ENCODE measurements around the gene AVPI1. TPM values are rescaled to one million over a fixed set of nuclear protein-coding genes. Genes with fewer than 3 reads are reported as not detected.

Gene AVPI1
- total and polyA plus RNA-seq, 2 of the 13 experiments (the other 11 are each of a cell fraction or from before 2014, with no cell fraction given) = 39.8 to 61.2 TPM

- TF ChIP-seq, protein P1, sequence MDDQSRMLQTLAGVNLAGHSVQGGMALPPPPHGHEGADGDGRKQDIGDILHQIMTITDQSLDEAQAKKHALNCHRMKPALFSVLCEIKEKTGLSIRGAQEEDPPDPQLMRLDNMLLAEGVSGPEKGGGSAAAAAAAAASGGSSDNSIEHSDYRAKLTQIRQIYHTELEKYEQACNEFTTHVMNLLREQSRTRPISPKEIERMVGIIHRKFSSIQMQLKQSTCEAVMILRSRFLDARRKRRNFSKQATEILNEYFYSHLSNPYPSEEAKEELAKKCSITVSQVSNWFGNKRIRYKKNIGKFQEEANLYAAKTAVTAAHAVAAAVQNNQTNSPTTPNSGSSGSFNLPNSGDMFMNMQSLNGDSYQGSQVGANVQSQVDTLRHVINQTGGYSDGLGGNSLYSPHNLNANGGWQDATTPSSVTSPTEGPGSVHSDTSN (CRISPR knock-in tag; IDR thresholded peaks at IDR 0.05; ENCODE audit: borderline replicate concordance) = no peak
- TF ChIP-seq RAD21 (CRISPR knock-in tag; IDR thresholded peaks at IDR 0.05) = 0 out of 2 replicates have a peak, but pooled peaks have one; percentile 25
- 0 out of 2 replicates have a peak, but pooled peaks have one; percentile 21 for TF ChIP-seq ARNTL (CRISPR knock-in tag; IDR thresholded peaks at IDR 0.05)
- TF ChIP-seq, protein P2, sequence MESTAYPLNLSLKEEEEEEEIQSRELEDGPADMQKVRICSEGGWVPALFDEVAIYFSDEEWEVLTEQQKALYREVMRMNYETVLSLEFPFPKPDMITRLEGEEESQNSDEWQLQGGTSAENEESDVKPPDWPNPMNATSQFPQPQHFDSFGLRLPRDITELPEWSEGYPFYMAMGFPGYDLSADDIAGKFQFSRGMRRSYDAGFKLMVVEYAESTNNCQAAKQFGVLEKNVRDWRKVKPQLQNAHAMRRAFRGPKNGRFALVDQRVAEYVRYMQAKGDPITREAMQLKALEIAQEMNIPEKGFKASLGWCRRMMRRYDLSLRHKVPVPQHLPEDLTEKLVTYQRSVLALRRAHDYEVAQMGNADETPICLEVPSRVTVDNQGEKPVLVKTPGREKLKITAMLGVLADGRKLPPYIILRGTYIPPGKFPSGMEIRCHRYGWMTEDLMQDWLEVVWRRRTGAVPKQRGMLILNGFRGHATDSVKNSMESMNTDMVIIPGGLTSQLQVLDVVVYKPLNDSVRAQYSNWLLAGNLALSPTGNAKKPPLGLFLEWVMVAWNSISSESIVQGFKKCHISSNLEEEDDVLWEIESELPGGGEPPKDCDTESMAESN (CRISPR knock-in tag; conservative IDR thresholded peaks at IDR 0.05) = peak; percentile 33; the same call in 1 of the 2 replicates
- TF ChIP-seq, protein P3, sequence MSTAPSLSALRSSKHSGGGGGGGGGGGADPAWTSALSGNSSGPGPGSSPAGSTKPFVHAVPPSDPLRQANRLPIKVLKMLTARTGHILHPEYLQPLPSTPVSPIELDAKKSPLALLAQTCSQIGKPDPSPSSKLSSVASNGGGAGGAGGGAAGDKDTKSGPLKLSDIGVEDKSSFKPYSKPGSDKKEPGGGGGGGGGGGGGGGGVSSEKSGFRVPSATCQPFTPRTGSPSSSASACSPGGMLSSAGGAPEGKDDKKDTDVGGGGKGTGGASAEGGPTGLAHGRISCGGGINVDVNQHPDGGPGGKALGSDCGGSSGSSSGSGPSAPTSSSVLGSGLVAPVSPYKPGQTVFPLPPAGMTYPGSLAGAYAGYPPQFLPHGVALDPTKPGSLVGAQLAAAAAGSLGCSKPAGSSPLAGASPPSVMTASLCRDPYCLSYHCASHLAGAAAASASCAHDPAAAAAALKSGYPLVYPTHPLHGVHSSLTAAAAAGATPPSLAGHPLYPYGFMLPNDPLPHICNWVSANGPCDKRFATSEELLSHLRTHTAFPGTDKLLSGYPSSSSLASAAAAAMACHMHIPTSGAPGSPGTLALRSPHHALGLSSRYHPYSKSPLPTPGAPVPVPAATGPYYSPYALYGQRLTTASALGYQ (CRISPR knock-in tag; IDR thresholded peaks at IDR 0.05) = no peak
- no peak for TF ChIP-seq ERF (CRISPR knock-in tag; IDR thresholded peaks at IDR 0.05)
- TF ChIP-seq FOXJ3 (CRISPR knock-in tag; IDR thresholded peaks at IDR 0.05; ENCODE audit: borderline replicate concordance) = no peak
- TF ChIP-seq, protein P4, sequence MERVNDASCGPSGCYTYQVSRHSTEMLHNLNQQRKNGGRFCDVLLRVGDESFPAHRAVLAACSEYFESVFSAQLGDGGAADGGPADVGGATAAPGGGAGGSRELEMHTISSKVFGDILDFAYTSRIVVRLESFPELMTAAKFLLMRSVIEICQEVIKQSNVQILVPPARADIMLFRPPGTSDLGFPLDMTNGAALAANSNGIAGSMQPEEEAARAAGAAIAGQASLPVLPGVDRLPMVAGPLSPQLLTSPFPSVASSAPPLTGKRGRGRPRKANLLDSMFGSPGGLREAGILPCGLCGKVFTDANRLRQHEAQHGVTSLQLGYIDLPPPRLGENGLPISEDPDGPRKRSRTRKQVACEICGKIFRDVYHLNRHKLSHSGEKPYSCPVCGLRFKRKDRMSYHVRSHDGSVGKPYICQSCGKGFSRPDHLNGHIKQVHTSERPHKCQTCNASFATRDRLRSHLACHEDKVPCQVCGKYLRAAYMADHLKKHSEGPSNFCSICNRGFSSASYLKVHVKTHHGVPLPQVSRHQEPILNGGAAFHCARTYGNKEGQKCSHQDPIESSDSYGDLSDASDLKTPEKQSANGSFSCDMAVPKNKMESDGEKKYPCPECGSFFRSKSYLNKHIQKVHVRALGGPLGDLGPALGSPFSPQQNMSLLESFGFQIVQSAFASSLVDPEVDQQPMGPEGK (CRISPR knock-in tag; IDR thresholded peaks at IDR 0.05) = no peak
- TF ChIP-seq, protein P5, sequence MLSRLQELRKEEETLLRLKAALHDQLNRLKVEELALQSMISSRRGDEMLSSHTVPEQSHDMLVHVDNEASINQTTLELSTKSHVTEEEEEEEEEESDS (CRISPR knock-in tag; IDR thresholded peaks at IDR 0.05; ENCODE audit: borderline replicate concordance) = no peak
- TF ChIP-seq TFDP1 (CRISPR knock-in tag; IDR thresholded peaks at IDR 0.05; ENCODE audit: borderline replicate concordance) = no peak
- TF ChIP-seq ZNF253 (CRISPR knock-in tag; IDR thresholded peaks at IDR 0.05; ENCODE audit: borderline replicate concordance) = no peak
- 0 out of 2 replicates have a peak, but pooled peaks have one; percentile 39 for TF ChIP-seq ZNF598 (CRISPR knock-in tag; IDR thresholded peaks at IDR 0.05; ENCODE audit: borderline replicate concordance)
- TF ChIP-seq ZNF572 (CRISPR knock-in tag; IDR thresholded peaks at IDR 0.05) = no peak
- no peak for TF ChIP-seq ZNF367 (CRISPR knock-in tag; IDR thresholded peaks at IDR 0.05; ENCODE audit: borderline replicate concordance)
- TF ChIP-seq MTF1 (CRISPR knock-in tag; IDR thresholded peaks at IDR 0.05) = no peak
- TF ChIP-seq, protein P6, sequence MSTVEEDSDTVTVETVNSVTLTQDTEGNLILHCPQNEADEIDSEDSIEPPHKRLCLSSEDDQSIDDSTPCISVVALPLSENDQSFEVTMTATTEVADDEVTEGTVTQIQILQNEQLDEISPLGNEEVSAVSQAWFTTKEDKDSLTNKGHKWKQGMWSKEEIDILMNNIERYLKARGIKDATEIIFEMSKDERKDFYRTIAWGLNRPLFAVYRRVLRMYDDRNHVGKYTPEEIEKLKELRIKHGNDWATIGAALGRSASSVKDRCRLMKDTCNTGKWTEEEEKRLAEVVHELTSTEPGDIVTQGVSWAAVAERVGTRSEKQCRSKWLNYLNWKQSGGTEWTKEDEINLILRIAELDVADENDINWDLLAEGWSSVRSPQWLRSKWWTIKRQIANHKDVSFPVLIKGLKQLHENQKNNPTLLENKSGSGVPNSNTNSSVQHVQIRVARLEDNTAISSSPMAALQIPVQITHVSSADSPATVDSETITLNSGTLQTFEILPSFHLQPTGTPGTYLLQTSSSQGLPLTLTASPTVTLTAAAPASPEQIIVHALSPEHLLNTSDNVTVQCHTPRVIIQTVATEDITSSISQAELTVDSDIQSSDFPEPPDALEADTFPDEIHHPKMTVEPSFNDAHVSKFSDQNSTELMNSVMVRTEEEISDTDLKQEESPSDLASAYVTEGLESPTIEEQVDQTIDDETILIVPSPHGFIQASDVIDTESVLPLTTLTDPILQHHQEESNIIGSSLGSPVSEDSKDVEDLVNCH (CRISPR knock-in tag; IDR thresholded peaks at IDR 0.05) = no peak
Measured at GRCh38 chr10:97708976-97709946, 22.2 kb upstream of the AVPI1 start (continued).

Data from HepG2 (cell line).